Activated effector memory CD4-positive, alpha-beta T cell treated with Interleukin-2 at 50 U/mL for 16 hours (primary cell): Measurements from ENCODE around the gene TMEM132A.

ENCODE experiments used
- DNase-seq: peaks from one replicate; pipeline ENCODE4 v3.0.0-alpha.2; 2020

The TMEM132A gene, protein sequence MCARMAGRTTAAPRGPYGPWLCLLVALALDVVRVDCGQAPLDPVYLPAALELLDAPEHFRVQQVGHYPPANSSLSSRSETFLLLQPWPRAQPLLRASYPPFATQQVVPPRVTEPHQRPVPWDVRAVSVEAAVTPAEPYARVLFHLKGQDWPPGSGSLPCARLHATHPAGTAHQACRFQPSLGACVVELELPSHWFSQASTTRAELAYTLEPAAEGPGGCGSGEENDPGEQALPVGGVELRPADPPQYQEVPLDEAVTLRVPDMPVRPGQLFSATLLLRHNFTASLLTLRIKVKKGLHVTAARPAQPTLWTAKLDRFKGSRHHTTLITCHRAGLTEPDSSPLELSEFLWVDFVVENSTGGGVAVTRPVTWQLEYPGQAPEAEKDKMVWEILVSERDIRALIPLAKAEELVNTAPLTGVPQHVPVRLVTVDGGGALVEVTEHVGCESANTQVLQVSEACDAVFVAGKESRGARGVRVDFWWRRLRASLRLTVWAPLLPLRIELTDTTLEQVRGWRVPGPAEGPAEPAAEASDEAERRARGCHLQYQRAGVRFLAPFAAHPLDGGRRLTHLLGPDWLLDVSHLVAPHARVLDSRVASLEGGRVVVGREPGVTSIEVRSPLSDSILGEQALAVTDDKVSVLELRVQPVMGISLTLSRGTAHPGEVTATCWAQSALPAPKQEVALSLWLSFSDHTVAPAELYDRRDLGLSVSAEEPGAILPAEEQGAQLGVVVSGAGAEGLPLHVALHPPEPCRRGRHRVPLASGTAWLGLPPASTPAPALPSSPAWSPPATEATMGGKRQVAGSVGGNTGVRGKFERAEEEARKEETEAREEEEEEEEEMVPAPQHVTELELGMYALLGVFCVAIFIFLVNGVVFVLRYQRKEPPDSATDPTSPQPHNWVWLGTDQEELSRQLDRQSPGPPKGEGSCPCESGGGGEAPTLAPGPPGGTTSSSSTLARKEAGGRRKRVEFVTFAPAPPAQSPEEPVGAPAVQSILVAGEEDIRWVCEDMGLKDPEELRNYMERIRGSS

DNA sequence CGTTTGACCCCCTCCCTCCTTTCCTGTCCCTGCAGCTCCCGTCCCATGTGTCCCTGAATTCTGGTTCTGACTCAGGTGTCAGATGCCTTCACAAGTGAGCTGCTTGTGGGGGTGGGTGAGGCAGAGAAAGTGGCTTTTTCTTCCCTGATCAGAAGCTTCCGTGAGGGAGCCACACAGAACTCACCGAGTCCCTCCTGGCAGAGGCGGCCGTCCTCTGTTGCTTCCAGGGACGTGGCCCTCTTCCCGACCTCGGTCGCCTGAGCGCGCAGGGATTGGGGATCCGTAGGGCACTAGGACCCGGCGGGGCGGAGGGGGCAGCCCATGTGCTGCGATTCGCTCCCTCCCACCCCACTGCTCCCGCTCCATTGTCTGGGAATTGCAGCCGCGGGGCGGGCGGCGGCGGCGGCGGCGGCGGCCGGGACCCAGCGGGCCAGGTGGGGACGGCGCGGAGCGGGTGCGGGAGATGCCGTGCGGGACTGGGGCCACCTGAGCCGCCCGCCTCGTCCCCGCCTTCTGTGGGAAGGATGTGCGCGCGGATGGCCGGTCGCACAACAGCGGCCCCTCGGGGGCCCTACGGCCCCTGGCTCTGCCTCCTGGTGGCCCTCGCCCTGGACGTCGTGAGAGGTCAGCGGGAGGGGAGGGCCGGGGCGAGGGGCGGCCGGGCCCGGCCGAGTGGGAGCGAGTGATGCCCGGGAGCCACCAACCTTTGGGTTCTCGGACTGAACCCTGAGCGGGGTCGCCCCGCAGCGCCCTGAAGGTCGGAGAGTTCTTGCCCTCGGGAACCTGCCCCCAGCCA, at the start of gene TMEM132A:
TMEM132A (plus strand) TSS at position 351 of the 796 bp plus-strand sequence; CDS start at position 525, 174 bp downstream.
- no peak for DNase-seq

DNA sequence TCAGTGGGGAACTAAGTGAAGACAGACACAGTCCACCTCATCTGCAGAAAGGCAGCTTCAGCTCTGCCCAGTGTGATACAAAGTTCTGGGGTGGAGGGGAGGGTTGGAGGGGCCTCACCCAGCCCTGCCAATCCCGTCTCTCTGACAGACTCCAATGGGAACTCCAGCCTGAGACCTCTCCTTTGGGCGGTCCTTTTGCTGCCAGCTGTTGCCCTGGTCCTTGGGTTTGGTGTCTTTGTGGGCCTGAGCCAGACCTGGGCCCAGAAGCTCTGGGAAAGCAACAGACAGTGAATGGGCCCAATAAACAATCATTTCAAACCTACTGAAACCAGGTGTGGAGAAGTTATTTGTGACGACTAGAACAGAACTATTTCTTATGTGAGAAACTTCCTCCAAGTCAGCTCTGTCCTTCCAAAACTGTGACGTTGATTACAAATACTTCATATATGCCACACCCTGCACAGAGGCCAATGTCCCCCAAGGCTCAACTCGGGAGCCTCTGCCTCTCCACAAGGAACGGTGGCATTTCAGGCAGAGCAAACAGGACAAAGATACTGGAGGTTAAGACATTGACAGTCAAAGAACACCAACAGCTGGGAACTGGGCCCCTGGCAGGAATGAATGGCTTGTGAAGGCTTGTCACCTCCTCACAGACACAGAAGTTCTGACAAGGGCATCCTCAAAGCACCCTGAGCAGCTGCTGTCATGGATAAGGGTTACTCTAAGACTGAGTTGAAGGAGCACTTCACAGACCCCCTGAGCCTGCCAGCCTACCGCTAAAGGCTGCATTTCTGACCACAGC, 48.7 kb upstream of the TMEM132A start:
- DNase-seq: no peak

DNA sequence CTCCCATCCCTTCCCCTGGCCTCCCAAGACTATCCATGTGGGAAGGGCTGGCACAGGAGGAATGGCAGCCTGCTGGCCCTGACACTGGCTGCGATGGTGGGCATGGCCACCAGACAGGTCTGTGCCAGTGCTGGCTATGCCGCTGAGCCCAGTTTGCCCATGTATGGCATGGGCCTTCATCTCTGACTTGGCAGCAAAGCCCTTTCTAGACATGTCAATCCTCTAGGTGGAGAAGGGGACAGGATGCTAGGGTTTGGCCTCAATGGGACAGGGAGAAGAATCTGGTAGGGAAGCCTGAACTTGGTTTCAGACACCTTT, 48.1 kb upstream of the TMEM132A start:
- no peak for DNase-seq

DNA sequence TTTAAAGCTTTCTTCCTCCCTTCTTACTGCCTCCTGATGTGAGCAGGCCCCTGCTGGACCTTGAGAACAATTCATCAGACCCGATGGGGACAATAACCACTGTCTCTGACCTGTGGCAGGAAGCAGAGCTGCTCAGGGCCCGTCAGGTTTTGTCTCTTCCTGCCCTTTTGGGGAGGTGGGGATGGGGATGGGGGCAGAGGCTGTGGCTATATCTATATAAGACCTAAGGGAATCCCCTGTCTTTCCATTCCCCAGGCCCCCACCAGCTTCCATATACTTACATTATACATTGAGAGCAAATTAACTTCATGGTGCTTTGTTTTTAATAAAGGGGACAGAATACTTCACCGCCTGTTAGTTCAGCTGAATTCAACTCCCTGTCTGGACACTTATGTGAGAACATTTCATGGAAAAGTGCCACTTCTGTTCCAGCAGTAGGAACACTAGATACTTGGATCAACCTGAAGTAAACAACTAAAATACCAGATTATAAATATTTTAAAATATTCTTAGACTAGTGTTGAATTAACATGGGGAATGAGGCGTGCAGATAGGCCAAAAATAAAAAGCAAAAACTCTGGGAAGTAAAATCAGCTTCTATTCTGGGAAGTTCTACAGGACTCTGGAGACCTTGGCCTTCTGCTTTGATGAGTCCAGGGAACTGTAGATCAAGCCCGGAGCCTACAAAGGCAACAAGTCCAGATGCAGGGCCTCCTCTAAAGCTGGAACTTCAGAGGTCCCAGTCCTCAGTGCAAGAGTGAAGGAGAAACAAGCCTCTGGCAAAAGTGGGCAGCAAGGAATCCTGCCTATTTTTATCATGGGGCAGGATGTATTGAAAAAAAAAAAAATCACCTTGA, 45.8 kb upstream of the TMEM132A start:
- no peak for DNase-seq

DNA sequence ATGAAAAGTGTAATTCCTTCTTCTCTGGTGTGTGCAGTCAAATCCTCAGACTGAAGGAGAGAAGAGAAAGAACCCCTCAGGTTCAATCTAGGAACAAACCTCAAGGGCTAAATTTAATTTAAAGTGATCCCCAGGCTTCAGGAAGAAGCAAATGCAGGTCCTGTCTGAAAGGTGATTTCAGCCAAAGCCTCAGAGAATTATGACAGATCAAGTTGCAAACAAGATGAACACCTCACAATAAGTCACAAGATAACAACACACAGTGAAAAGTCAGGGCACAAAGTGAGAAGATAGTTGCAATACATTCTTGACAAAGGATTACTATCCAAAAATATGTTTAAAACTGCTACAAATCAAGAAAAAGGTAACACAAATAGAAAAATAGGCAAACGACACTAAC, 45.2 kb upstream of the TMEM132A start:
- no peak for DNase-seq

DNA sequence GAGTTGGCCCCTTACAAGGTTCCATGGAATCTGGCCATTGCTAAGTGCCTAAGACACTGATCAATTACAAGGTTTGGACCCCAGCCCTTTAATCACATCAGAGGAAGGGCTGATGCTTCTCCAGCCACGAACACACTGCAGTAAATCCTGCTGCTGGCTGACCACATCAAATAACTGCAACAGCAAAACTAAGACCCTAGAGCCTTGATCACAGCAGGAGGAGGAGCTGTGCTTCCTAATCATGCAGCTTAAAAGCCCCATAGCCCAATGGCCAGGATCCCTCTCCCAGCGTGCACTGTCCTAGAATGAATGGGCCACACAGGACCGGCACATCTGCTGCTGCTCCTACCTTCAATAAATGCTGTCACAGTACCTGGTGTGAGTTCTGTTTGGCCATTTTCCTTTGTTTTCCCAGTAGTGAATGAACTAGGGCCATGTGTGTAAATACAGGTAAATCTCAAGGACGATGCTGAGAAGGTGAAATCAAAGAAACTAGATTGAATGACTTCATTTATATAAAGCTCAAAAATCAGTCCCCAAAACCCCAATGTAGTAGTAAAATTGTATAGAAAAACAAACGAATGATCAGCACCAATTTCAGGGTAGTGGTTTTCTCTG, 44.2 kb upstream of the TMEM132A start:
- no peak for DNase-seq

DNA sequence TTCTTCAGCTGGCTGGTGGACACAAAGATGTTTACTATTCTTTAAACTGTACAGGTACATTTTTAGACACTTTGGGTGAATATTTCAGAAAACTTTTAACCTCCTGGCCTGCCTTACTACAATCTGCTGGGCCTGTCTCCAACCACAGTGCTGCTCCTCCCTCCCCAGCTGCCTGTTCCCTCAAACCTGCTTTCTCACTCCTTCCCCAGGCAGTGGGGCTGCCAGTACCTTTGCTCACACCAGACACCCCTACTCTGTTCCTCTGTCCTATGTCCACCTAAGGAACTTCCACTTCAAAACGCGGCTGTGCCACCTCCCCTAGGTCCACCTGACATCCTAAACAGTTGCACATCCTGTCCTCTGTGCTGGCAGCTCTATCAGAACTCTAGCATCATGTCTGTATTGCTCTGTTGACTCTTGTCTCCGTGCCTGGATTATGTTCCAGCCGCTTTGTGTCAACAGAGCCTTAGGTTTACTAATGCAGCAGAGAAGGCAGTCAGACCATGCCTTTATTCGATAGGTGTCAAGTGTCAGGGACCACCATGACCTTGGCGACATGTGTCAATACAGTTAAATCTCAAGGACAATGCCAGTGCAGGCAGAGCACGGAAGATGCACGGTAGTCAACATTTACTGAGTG, 43.5 kb upstream of the TMEM132A start:
- no peak for DNase-seq

DNA sequence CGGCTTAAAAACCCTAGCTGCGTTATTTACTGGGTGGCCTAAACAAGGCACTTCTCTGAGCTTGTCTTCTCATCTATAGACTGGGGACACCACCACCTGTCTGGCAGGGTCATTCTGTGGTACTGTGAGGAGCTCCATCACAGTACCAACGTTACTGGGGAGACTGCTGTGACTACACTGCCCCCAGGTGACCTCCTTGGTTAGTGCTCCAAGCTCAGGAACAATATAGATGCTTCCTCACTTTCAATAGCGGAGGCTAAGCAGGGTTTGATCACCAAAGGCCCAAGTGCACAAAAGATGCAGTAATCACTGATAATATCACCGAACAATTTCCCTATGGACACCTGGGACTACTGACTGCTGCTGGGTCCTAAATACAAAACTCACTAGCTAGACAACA, 36.7 kb upstream of the TMEM132A start:
- DNase-seq: no peak

DNA sequence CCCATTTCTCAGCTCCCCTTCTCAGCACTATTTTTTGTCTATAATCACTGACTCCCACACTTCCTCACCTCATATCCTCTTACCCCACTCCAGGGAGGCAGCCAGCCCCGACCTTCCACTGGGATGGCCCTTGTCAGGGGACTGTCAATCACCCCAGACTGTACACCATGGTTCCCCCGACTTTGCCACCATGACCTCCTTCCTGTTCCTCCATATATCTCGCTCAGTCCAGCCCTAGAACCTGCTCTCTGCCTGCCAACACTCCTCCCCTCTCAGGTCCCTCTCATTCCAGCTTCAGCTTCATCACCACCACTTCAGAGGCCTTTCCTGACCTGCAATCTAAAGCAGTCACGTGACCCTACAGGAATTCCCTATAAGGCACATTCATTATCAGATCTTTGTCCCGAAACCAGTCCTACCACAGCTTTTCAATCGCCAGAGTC, 34.4 kb upstream of the TMEM132A start:
- DNase-seq: no peak

DNA sequence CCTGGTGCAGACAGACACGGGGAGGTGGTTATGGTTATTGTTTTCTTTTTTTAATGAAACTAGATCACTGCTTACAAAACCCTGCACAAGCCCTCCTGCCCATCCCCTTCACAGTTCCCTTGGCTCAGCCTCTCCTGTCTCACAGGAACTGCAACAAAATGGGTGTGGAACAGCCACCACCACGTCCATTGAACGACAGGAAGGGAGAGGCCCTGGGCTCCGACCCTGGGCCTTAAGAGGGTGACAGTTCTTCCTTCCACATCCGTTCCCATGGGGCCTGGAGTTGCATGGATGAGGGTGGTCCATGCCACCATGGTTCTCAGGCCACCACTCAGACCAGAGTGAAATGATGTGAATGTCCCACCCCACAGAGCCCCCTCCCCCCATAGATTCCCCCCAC, 33.6 kb upstream of the TMEM132A start:
- DNase-seq: no peak

DNA sequence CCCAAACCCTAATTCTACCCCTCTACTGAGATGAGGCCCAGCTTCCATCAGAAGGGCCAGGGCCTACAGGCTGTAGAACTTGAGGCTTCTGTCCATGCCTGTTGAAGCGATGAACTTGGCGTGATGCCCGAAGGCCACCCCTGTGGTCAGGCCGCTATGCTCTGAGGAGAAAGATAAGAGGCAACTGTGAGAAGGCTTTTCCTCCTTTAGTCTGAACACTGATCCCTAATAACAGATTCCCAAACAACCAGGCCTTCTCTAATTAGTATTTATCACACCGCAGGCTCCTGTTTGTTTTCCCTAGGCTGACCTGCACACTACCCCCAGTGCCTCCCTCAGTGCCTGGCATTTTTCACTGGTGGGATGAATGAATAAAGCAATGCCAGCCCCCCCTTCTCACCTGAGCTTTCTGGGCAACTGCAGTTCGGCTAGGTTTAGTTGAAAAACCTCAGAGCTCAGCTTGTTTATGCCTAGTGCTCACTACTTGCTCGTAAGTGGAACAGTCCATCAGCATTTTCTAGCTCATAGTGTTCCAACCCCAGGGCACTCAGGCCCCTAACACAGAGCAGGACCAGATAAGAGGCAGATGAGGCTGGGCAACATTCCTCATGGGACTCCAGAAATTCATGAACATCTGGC, 33.0 kb upstream of the TMEM132A start:
- DNase-seq: no peak

DNA sequence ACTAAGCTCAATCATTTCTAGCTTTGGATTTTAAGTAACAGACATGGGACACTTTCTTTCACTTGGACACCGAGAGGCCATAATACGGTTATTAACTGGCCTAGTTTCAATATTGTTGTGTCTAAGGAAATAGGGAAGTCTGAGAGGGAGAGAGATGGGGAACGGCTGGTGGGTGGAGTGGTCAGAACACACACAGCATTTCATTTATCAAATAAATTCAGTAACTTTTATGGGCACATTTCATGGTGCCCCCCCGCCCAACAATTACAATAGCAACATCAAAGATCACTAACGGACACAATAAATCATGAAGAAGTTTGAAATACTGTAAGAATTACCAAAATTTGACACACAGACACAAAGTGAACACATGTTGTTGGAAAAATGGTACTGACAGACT, 28.6 kb upstream of the TMEM132A start:
- no peak for DNase-seq

DNA sequence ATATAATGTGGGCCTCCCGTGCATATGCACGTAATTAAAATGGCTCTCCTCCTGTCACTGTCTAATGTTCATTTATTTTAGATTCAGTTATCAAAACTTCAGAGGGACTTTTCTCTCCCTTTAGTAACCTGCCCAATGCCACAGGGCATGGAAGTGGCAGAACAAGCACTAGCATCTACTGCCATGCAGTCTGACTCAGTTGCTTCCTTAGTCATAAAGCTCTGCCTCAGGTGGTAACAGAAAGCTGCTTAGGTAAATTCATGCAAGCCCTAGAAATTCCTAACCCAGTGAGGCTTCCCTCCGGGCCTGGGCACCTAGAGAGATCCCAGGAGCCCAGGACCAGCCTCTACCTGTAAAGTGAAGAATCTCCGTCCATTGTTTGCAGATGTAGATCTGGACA, 26.8 kb upstream of the TMEM132A start:
- no peak for DNase-seq

DNA sequence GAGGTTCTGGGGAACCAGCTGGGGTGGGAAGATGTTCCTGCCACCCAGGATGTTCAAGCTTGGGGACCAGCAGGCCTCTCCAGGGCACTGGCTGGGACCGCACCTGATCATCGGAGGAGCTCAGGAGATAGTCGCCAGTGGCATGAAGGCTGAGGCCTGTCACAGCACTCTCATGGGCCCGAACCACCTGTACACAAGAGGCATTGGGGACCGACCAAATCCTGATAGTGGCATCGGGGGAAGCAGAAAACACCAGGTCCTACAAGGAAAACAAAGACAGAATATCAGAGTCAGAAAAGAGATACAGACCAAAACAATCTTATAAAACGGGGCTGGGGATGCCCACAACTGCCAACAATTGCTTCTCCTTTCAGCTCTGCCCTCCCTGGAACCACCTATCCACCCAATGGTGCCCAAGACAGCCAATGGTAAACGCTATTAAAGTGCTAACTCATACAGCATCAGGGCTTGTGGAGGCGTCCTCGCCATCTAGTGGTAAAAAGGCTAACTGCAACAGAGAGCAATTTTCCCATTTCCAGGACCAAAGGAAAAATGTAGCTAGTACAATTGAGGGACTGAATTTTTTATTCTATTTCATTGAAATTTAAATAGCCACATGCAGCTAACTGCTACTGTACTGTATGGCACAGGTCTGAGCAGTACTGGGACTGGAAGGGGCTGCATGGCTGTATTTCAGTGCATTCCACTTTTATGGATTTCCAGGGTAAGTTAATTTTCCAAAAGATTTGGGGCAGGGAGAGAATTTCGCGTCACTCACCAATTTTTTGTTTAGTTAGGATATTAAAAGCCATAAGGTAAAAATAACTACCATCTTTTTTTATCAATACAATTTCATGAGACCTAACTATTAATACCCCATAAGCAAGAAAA, 25.0 kb upstream of the TMEM132A start:
- no peak for DNase-seq

DNA sequence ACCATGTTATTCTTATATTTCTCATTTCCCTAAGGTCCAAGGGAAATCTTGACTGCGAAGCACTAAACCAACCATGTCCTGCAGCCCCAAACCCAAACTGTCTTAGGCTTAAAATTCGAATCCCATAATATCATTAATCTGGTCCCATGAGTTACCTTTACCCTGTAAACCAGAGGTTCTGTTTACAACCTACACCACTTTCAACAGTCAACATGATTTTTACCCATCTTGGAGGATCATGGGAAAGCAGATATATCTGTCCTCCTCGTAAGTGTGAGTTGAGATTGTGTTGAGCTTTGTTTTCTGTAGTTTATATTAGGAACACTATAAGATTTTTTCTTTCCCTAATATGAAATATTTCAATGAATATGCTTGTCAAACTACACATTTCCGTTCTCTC, 24.3 kb upstream of the TMEM132A start:
- DNase-seq: no peak

DNA sequence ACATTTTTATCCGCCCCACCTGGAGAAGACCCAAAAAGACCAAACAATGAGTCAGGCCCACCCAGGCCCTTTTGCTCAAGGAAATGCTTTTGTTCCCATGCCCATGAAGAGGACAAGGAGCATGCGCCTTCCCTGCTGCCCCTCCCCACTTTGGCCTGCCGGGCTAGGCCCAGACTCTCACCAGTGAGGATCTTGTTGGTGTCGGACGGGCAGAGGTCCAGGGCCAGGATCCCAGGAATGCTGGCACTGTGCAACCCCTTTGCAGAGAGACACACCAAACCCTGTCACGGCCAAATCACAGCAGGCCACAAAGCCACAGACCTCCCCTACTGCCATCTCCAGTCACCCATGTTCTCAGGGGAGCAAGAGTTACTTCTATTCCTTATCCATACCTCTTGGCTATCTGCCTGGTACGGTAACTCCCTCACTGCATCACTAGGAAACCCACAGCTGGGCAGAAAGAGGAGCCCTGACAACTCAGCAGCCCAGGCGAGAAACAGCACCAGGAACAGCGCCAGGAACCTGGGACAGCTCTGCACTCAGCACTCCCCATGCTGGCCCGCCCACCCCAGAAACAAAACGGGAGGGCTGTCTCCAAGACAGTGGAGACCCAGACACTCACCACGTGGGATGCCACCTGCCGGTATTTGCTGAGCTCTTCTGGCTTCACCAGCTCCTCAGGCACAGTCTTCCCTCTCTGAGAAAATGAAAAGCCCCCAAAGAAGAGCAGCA, 23.4 kb upstream of the TMEM132A start:
- DNase-seq: no peak

DNA sequence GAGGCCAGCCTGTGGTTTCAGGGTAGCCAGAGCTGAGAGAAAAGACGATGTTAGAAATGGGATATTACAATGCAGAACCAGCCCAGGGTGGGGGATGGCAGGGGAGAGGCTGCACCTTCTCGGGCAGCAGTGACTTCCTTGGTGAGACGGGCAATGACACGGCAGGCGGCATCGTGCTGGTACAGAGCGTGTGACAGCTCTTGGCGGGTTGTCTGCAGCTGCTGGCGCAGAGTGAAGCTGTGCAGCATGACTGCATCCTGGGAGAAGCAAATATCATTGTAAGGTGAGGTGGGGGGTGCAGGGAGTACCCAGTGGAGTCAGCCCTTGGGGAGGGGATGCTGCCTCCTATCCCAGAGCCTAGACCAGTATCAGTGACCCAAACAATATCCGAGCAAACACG, 21.6 kb upstream of the TMEM132A start:
- DNase-seq: no peak

DNA sequence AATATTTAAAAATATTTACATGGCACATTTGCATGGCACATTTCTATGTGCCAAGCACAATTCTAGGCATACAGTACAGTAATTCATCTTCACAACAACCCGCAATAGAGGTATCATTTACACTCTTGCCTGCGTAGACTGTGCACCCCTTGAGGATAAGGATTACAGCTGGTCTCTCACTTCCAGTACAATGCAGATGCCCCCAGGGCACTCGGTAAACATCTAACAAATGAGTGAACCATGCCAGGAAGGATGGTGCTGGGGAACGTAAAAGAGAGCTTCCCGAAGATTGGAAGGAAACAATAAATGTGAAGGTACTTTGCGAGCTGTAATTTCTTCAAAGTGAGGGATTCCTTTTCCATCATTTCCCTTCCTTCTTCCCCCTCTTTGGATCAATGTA, 19.2 kb upstream of the TMEM132A start:
- DNase-seq: no peak
